Stimulated activated CD4-positive, alpha-beta T cell treated with anti-CD3 and anti-CD28 coated beads, TNF-alpha, amount 100 ng/mL, for 4 hours (primary cell): ENCODE data around the gene IFNGR1.
"Not testable (repeated sequence)": the region's sequence is repeated elsewhere in the genome, so short reads cannot be mapped to it uniquely, and the experiment has no call there.

Experiments used
- DNase-seq, 3 experiments: peaks; one replicate each; pipeline ENCODE4 v3.0.0-alpha.2; 2020; ENCODE audit warnings: low read depth in 3 of 3

Gene IFNGR1

DNA sequence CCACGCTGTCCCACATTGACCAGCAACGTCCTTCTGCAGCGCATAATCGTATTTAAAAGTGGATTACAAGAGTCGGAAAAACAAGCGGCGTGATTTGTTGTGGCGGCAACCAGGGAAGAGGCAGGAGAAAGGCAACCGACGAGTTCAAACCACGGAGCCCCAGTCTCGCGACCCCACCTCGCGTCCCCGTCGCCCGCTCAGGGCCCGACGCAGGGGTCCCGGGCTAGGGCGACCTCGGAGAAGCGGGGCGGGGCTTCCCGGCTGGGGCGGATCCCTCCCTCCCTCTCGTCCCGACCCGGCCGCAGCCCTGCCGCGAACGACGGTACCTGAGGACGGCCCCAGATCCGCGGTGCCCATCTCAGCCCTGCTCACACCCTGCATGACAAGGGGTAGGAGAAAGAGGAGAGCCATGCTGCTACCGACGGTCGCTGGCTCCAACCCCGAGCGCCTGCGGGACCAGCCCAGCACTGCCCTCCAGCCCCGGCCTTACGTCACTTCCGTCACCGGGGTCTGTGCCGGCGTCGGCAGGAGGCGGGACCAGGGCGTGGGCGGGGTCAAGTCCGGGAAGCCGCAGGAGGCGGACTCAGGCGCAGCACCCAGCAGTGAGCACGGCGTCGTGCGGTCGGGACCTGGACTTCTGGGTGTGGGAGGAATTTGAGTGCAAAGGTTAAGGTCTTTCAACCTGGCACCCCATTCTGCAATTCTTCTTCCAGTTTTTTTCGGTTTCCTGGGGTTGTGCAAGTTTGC lies at the start of gene IFNGR1:
Gene IFNGR1 (minus strand): TSS at position 469 of the 747 bp plus-strand sequence. CDS start 58 bp downstream, at position 411.
- peak; percentile 88 to 98 (median 91) for DNase-seq

DNA sequence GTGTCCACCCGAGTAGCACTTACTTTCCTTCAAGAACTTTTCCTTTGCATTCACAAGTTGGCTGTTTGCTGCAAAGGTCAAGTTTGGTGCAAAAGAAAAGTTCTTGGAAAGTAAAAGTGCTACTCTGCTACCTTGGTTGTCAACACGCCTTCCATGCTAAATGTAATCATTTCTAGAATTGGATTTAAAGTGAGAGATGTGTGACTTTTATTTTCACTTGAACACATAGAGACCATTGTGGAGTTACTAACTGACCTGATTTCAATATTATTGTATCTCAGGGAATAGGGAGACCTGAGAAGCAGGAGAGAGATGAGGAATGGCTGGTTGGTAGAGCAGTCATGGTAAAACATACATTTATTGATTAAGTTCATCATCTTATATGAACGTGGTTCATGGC lies 49.7 kb upstream of the IFNGR1 start:
- no peak for DNase-seq

DNA sequence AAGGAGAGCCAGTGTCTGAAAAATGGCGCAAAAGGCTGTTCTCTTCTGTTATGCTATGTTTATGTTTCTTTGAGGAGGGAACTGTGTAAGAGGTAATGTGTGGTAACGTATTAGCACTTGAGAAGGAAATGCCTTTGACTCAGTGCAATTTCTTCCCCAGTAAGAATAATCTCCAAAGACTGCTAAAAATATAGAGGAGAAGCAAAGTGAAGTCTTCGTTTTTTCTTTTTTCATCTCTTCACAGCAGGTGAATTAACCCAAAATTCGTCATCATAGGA lies 47.1 kb upstream of the IFNGR1 start:
- no peak for DNase-seq

GRCh38 chr6:137265561-137266308 lies 46.5 kb upstream of the IFNGR1 start:
- DNase-seq, result no peak

- no peak for DNase-seq
These were observed 45.3 kb upstream of the IFNGR1 start for GRCh38 chr6:137264311-137265075.

DNA sequence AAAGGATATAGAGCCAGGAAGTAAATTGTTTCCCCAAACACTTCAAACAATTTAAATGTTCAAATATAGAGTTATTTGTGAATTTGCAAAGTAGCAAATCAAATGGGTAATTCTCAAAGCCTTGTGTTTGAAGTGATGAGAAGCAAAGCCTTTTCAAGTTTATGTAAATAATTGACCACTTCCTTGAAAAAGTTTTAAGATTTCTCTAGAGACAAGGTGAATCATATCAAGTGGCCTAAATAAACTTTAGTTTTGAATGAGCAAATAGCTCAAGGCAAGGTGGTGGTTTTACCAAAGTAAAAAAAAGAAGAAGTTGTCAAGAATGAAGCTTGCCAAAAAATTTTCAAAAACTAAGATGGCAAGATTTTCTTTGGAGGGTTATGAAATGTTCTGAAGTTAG lies 42.6 kb upstream of the IFNGR1 start:
- no peak for DNase-seq

DNA sequence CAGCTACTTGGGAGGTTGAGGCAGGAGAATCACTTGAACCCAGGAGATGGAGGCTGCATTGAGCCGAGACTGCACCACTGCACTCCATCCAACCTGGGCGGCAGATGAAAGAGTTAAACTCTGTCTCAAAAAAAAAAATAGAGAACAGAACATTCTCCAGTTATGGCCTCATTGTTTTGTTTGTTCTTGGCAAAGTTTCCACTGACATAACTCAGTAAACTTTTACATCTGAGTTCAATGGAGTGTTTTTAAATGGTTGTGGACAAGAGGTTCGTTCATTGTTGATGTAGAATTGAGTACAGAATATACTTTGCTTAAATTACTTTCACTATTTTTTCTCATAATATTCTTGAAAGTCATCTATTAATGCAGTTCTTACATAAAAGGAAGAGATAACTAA lies 42.2 kb upstream of the IFNGR1 start:
- no peak for DNase-seq

DNA sequence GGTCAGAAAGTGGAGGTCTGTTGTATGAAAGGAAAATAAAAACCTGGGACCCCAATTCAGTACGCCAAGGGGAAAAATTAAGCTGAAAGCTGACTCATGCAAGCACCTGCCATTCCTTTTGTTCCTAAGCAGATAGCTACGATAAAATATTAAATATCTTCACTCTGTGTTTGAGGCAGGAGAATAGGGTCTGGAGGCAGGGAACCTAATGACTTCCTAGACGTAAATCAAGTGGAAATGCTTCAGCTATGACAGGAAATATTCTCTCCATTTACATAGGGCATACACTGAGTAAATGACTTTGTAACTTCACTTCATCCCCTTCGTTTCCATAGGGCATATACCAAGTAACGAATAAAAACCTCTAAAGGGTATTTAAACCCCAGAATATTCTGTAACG lies 41.0 kb upstream of the IFNGR1 start:
- no peak for DNase-seq

GRCh38 chr6:137259349-137259748 lies 40.2 kb upstream of the IFNGR1 start:
- DNase-seq, result no peak

- no peak for DNase-seq
These were observed 39.0 kb upstream of the IFNGR1 start for GRCh38 chr6:137258170-137258569.

DNA sequence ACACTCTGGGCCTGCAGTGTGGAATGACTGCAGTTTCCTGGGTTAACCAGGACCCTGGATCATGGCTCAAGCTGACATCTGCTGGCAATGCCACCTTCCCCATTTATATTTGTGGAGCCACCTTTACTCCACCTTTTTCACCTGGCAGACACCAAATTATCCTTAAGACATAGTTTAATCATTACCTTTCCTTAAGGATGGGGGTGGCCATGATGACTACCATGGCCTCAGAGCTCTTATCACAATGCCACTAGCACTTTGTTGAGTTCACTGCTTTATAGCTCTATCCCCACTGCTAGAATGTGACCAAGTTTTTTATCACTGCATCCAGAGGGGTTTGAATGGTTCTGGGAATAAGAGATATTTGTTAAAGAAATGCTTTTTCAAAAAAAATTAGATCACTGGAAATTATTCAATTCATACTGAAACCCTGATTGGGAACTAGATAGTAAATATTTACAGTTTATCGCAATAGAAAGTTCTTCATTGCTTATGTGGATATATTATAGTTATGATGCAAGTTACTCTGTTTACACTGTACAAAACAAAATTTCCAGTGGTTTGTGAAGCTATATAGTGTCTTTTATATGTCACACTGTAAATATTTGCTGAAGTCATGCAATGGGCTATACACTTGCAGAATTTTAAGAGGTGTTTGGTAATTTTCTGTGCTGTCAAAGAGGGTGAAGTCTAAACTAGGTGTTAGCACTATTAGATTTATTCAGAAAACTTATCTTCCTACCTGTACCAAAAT lies 37.3 kb upstream of the IFNGR1 start:
- no peak for DNase-seq

- no peak for DNase-seq
These were observed 35.8 kb upstream of the IFNGR1 start for GRCh38 chr6:137254966-137255365.

GRCh38 chr6:137254430-137254829 lies 35.2 kb upstream of the IFNGR1 start:
- not testable (repeated sequence) for DNase-seq

GRCh38 chr6:137248702-137249101 lies 29.5 kb upstream of the IFNGR1 start:
- DNase-seq, result no peak

DNA sequence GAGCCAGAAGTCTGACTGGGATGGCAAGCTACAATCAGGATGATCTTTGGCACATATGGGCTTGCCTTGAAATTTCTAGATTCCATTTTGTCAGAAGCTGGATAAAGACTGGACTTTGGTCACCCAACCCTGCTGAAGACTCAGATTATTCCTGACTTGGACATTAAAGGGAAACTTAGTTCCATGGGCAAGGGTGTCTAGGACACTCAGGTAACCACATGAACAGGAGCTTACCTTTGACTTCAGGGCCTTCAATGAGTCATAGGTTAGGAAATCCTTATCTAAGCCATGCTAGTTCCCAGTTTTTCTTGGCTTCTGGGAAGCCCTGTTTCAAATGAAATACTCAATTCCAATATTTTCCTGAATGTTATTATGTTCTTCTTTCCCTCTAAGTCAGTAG lies 28.5 kb upstream of the IFNGR1 start:
- DNase-seq, result no peak

DNA sequence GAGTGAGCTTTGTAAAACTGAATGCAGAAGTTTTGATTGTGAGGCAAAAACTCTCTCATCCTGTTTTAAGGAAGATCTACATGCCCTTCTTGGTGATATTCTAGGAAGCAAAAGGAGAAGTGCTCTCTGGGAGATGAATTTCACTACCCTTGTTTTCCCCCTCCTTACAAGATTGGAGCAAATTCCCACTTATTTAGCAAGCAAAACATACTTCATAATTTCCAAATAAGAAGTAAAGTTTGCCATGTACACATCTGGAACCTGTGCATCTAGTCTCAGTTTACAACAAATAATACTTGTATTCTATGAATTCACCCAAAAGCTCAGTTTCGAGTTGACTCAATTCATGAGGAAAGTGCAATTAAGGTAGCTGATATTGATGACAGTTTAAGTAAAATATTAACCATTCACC lies 27.6 kb upstream of the IFNGR1 start:
- no peak for DNase-seq

GRCh38 chr6:137246164-137246563 lies 27.0 kb upstream of the IFNGR1 start:
- DNase-seq, result no peak

GRCh38 chr6:137241481-137242038 lies 22.4 kb upstream of the IFNGR1 start:
- DNase-seq, result no peak

DNA sequence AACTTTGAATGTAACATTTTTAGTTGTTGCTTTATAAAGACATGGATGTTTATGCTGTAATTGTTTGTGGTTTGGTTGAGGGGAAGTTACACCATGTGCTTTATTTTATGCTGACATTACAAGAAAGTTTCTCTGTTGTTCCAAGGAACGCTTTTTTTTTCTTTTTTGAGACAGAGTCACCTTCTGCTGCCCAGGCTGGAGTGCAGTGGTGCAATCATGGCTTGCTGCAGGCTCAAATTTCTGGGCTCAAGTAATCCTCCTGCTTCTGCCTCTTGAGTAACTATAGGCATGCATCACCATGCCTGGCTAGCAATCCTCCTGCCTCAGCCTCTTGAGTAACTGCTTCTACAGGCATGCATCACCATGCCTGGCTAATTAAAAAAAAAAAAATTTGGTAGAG lies 21.0 kb upstream of the IFNGR1 start:
- no peak for DNase-seq

GRCh38 chr6:137237413-137238170 lies 18.4 kb upstream of the IFNGR1 start:
- no peak for DNase-seq
